PC-3 (cell line): ENCODE data around the gene SPC24. TPM values are rescaled to one million over a fixed set of nuclear protein-coding genes. Genes with fewer than 3 reads are reported as not detected.

Experiments used
- ATAC-seq: fragments of 200-7000 bp; cut with Tn5 transposase; 2 replicates; pipeline ENCODE4 v1.9.1; 2020; ENCODE audit warnings: mild to moderate bottlenecking, moderate library complexity
- BruUV-seq: library from RNA; stranded (reverse); fragments of 400-500 nt; replicated peaks from 2 replicates; lab custom pipeline; 2021; lab: Mats Ljungman, UMichigan
- CTCF ChIA-PET: fragments of 300-600 bp; sonication (Branson Sonifier 250); formaldehyde crosslinking; loops from one replicate; lab custom pipeline; 2022; ENCODE audit warnings: antibody characterized with exemption; lab: Charles Lee
- POLR2A ChIA-PET: fragments of 300-600 bp; sonication (Branson Sonifier 250); formaldehyde crosslinking; loops from one replicate; lab custom pipeline; 2022; ENCODE audit warnings: antibody characterized with exemption; ENCODE audit not compliant: unreplicated experiment; lab: Charles Lee
- DNase-seq: peaks from one replicate; pipeline ENCODE4 v3.0.0-alpha.2; 2015
- H2AFZ ChIP-seq: fragments of 300-600 bp; sonication (generic); 2 replicates; pipeline ENCODE4 v1.6.0; 2016; ENCODE audit warnings: antibody characterized with exemption, low read length
- H3F3A ChIP-seq: fragments of 300-600 bp; sonication (generic); one replicate; pipeline ENCODE4 v1.6.0; 2017; ENCODE audit warnings: antibody characterized with exemption, low read length, control low read depth, mild to moderate bottlenecking; ENCODE audit not compliant: unreplicated experiment
- H3K27ac ChIP-seq: fragments of 300-600 bp; sonication (generic); 2 replicates; pipeline ENCODE4 v1.5.1; 2016; ENCODE audit warnings: mild to moderate bottlenecking, low read length
- H3K27me3 ChIP-seq: fragments of 300-600 bp; sonication (generic); 2 replicates; pipeline ENCODE4 v1.6.1; 2016; ENCODE audit warnings: low read length, mixed read lengths
- H3K36me3 ChIP-seq: fragments of 300-600 bp; sonication (generic); 2 replicates; pipeline ENCODE4 v1.6.1; 2016; ENCODE audit warnings: low read depth, mixed run types, low read length, mixed read lengths
- H3K4me1 ChIP-seq: fragments of 300-600 bp; sonication (generic); 2 replicates; pipeline ENCODE4 v1.5.1; 2016; ENCODE audit warnings: low read length; ENCODE audit not compliant: insufficient read depth
- H3K4me2 ChIP-seq: fragments of 300-600 bp; sonication (generic); 2 replicates; pipeline ENCODE4 v1.6.0; 2016; ENCODE audit warnings: low read length
- H3K4me3 ChIP-seq: fragments of 300-600 bp; sonication (generic); 2 replicates; pipeline ENCODE4 v1.5.1; 2016; ENCODE audit warnings: mild to moderate bottlenecking, low read length, mixed read lengths
- H3K79me2 ChIP-seq: fragments of 300-600 bp; sonication (generic); 2 replicates; pipeline ENCODE4 v1.6.1; 2017; ENCODE audit warnings: low read length, mixed read lengths
- H3K9ac ChIP-seq: fragments of 300-600 bp; sonication (generic); 2 replicates; pipeline ENCODE4 v1.6.0; 2016; ENCODE audit warnings: mild to moderate bottlenecking, low read length
- H3K9me2 ChIP-seq: fragments of 300-600 bp; sonication (generic); replicated peaks from 2 replicates; pipeline ENCODE4 v1.6.1; 2016; ENCODE audit warnings: mixed run types, low read length, mixed read lengths
- H3K9me3 ChIP-seq: fragments of 300-600 bp; sonication (generic); 2 replicates; pipeline ENCODE4 v1.6.1; 2016; ENCODE audit warnings: low read length, mixed read lengths
- H4K20me1 ChIP-seq: fragments of 300-600 bp; sonication (generic); 2 replicates; pipeline ENCODE4 v1.6.1; 2016; ENCODE audit warnings: low read length, mixed read lengths
- EZH2 ChIP-seq: fragments of 300-600 bp; sonication (generic); IDR thresholded peaks from one replicate; pipeline ENCODE4 v1.6.1; 2017; ENCODE audit warnings: antibody characterized with exemption, mild to moderate bottlenecking, low read length; ENCODE audit not compliant: unreplicated experiment
- intact Hi-C: fragments of 100-400 bp; cut with micrococcal nuclease; formaldehyde crosslinking; loops from 2 replicates; pipeline ENCODE4 v1.9.0; 2023
- total RNA-seq: library from RNA; depleted of rRNA; stranded (reverse); fragments of >200 nt; gene quantifications from 2 replicates; pipeline ENCODE4 v1.2.3, GENCODE V29; 2014
- TF ChIP-seq, protein P1 (sequence below): fragments of 300-600 bp; sonication (generic); conservative IDR thresholded peaks from 2 replicates; pipeline ENCODE4 v1.5.1; 2017; ENCODE audit warnings: antibody characterized with exemption, low read depth, mild to moderate bottlenecking, low read length

Gene SPC24
- total RNA-seq, 1 experiment from 2014 or later: 142 TPM

DNA sequence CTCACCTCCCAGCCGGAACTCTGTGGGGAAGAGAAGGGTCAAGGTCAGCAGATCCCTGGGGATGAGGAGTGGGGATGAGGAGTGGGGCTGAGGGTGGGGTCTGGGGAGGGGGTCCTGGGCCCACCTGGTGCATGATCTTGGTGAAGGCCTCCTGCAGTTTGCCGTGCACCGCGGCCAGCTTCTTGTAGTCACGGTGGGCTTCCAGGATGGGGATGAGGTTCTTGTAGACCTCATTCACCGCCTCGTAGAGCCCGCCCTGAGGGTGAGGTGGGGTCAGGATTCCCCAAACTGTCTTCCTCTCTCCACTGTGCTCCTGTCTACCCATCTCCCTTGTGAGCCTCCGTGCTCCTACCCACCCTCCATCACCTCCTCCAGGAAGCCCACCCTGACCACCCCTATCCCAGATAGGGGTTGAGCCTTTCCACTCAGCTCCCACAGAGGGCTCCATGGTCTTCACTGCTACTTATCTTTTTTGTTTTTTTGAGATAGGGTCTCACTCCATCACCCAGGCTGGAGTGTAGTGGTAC lies 48.6 kb upstream of the SPC24 start:
- intact Hi-C loops: loop anchor here (5.0 kb wide), 1 partner anchor 167 kb away; no protein-coding TSS in a partner anchor

DNA sequence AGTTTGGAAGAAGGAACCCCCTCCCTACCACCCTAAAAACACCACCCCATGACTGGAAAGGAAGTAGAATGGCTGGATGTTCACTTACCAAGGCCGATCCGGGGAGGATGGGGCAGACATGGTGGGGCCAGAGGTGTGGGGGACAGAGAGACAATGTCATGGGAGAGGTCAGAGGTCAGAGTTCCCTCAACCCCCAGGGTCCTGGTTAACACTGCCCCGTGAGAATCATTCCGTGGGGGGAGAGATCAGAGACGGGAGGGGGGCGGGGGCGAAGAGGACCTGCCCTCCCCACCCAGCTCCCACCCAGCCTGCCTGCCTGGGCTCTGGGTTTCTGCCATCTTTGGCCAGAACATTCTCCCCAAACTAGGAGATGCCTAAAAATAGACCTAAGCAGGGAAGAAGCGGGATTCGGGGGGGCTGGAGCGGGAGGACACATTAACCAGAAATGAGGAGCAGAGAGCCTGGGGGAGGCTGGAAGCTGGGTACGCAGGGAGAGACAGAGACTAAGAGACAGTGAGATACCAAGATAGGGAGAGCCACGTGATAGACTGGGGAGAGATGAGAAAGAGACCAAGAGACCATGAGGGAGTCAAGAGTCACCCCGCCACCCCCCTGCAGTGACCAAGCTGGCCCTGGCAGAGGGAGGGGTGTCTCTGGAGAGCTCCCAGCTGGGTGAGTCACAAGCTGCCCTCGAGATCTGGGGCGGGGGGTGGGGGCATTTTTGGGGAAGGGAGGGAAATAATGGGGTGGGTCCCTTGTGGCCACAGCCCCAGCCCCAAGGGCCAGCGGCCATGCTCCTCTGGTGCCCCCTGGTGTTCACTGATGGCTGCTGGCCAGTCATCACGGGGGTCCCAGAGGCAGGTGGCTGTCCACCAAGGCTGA lies 47.9 kb upstream of the SPC24 start:
- no peak overlapping the region for H3K9ac ChIP-seq
- DNase-seq (peak; percentile 79), ATAC-seq (peak; percentile 82)
- no peaks in the 10 kb centered on the region for H3F3A ChIP-seq
- peak overlapping the region; percentile 16; the same call in 1 of the 2 replicates for H3K4me2 ChIP-seq
- H3K9me3 ChIP-seq: no peaks in the 10 kb centered on the region
- no peaks in the 10 kb centered on the region for H3K9me2 ChIP-seq
- no TSS peak for BruUV-seq
- ChIA-PET POLR2A (interaction anchor here (0.6 kb wide), 1 partner anchor 61 kb away, joined by 20 read pairs; no protein-coding TSS in a partner anchor), CTCF (interaction anchor here (0.6 to 1.6 kb wide), 5 partner anchors 16 to 1259 kb away, joined by 3 to 15 read pairs (median 8); no protein-coding TSS in a partner anchor)
- intact Hi-C loops: loop anchor here (1.0 to 5.0 kb wide), 2 partner anchors 65 to 166 kb away; no protein-coding TSS in a partner anchor
- H3K27ac ChIP-seq: peak overlapping the region; percentile 15; the same call in 1 of the 2 replicates
- no peak overlapping the region for H3K4me3 ChIP-seq
- no peaks in the 10 kb centered on the region for H3K36me3 ChIP-seq
- H2AFZ ChIP-seq: 0 out of 2 replicates have a peak overlapping the region, but pooled peaks have one; percentile 37
- TF ChIP-seq, protein P1, sequence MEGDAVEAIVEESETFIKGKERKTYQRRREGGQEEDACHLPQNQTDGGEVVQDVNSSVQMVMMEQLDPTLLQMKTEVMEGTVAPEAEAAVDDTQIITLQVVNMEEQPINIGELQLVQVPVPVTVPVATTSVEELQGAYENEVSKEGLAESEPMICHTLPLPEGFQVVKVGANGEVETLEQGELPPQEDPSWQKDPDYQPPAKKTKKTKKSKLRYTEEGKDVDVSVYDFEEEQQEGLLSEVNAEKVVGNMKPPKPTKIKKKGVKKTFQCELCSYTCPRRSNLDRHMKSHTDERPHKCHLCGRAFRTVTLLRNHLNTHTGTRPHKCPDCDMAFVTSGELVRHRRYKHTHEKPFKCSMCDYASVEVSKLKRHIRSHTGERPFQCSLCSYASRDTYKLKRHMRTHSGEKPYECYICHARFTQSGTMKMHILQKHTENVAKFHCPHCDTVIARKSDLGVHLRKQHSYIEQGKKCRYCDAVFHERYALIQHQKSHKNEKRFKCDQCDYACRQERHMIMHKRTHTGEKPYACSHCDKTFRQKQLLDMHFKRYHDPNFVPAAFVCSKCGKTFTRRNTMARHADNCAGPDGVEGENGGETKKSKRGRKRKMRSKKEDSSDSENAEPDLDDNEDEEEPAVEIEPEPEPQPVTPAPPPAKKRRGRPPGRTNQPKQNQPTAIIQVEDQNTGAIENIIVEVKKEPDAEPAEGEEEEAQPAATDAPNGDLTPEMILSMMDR: peak; percentile 90
- TF ChIP-seq EZH2: no peak
- H4K20me1 ChIP-seq: no peaks in the 10 kb centered on the region
- H3K79me2 ChIP-seq: no peaks in the 10 kb centered on the region
- peaks cover 11% of the 10 kb centered on the region for H3K4me1 ChIP-seq
- no peaks in the 10 kb centered on the region for H3K27me3 ChIP-seq

More for the DNA sequence above, 48.6 kb upstream of the SPC24 start:
- Histone ChIP-seq H3K4me2 (no peak overlapping the region), H3K9ac (no peak overlapping the region), H3K9me2 (no peaks in the 10 kb centered on the region), H3K36me3 (no peaks in the 10 kb centered on the region), H3K9me3 (no peaks in the 10 kb centered on the region), H3K27ac (no peak overlapping the region), H3K27me3 (no peaks in the 10 kb centered on the region), H4K20me1 (no peaks in the 10 kb centered on the region), H3K4me3 (no peak overlapping the region), H3K79me2 (no peaks in the 10 kb centered on the region), H3F3A (no peaks in the 10 kb centered on the region), H3K4me1 (peaks cover 11% of the 10 kb centered on the region), H2AFZ (no peak overlapping the region)
- DNase-seq (no peak), ATAC-seq (peak; percentile 13; the same call in 1 of the 2 replicates)
- CTCF ChIA-PET: interaction anchor here (0.6 to 1.6 kb wide), 2 partner anchors 52 to 66 kb away, joined by 3 to 15 read pairs; no protein-coding TSS in a partner anchor
- POLR2A ChIA-PET: interaction anchor here (0.6 kb wide), 1 partner anchor 62 kb away, joined by 20 read pairs; no protein-coding TSS in a partner anchor
- no peak for TF ChIP-seq EZH2
- TF ChIP-seq, protein P1: peak; percentile 22; the same call in 1 of the 2 replicates
- BruUV-seq: no TSS peak
